G401.6 (cell line): ENCODE data around the gene AP5S1.

Experiments used
- FAIRE-seq: peaks from 2 replicates; lab custom pipeline; 2012; peaks lifted over from hg19 to GRCh38; lab: Jason Lieb, UNC

AP5S1 gene

GRCh38 chr20:3876676-3877075 lies 56.3 kb downstream of the AP5S1 start:
- no peak for FAIRE-seq
